SW 1271 (cell line): ENCODE measurements around the gene REXO5.

Source experiments
- DNase-seq, 2 experiments: peaks; one replicate each; lab custom pipeline; 2025; lab: John Stamatoyannopoulos, UW

The REXO5 gene

DNA sequence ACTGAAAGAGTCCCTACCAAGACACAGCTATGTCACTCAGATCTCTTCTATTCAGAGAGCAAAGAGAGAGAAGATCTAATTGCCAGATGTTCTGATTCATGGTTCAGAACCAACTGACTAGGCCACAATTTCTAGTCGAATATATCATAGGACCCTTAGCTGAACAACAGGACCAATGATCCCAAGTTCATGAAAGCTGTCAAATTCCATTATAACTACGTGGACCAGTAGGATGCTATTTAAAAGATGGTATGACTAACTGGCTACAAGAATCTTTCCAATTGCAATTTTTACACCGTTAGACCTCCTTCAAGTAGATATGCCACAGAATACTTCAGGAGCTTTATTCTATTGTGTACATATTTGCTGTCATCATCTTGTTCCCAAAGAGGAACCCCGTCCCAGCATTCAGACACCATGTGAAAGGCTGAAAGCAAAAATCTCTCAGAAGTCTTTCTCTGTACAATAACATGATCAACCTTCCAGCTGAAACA lies 67.8 kb downstream of the REXO5 start:
- no peak for DNase-seq

DNA sequence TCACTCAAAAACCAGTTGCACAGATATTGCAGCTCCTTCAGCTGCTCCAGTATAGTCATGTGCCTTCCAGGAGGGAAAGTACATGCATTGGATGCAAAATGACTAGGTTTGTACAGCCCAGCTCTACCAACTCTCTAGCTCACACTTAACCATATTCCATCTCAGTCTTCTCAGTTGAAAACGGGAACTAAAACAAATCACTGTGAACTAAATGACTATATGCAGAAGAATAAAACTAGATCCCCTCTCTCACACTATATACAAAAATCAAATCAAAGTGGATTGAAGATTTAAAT lies 69.0 kb downstream of the REXO5 start:
- DNase-seq = no peak

- DNase-seq = no peak
Measured at GRCh38 chr16:20878682-20879147, 72.4 kb downstream of the REXO5 start.

DNA sequence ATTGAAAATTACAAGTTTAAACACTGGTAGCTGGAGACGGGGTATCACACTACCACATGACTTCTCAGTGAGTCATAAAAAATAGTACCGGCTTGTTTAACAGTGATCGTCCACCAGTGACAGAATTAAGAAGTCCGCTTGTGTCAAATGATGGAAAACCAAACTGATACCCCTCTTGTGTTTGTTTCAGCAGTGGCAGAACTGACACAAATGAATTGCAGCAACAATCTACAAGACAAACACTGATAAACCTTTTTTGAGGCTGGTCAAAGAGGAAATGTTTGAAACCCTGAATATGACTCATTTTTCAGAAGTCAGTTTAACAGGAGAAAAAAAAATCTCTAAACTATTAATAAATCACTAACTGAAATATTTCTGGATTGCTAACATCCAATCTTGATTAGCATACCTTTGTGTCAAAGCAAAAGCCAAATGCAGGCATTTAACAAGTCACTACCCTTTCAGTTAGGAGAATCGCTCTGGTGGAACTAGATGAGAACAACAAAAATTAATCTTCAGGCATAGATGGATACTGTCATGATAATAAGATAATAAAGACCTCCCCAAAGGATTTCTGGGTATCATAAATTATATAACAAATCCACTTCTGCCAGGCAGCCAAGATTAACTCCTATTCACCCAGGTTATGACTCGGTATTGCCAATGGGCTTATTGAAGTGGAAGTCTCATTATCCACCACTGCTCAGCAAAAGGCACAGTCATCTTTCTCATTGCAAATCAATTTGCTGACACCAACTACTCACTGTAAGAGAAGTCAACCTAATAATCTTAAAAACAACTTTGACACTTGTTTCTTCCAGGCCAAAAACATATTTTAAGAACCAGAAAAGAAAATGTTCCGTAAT lies 73.1 kb downstream of the REXO5 start:
- no peak for DNase-seq

DNA sequence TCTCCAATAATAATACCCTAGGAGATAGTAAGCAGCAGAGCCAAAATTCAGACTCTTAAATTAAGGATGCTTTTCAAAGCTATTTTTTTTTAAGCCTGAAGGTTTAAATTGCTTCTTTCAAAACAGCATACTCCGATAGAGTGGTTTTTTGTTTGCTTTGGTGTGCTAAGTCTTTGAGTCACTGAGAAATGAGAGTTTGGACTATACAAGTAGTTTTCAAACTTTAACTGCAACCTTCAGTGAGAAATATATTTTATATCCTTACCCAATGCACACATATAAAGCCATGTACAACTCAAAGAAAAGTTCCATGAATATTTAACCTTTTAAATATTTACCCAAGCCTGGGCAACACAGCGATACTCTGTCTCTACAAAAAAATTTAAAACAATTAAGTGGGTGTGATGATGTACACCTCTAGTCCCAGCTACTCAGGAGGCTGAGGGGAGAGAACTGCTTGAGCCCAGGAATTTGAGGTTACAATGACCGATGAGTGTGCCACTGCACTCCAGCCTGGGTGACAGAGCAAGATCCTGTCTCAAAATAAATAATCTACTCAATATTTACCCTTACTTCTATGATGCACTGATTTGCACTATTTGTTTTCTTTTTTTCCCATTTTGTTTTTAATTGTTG lies 74.7 kb downstream of the REXO5 start:
- DNase-seq = no peak

- DNase-seq = no peak
Measured at GRCh38 chr16:20881503-20881878, 75.2 kb downstream of the REXO5 start.

GRCh38 chr16:20883554-20884239 lies 77.4 kb downstream of the REXO5 start:
- DNase-seq = no peak

DNA sequence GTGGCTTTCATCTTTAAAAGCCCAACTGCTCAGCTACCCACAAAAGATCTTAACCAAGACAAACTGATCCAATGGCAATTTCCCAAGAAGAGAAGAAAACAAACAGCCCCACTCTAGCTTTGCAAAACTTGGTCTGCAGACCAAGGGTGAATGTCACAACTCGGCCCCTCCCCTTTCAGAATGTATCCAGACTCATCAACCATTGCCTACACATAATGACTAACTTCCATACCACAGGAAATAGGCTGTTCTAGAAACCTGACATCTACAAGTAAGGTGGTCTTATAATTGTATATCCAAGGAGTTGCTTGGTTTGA lies 77.9 kb downstream of the REXO5 start:
- no peak for DNase-seq

GRCh38 chr16:20886320-20886719 lies 80.0 kb downstream of the REXO5 start:
- no peak for DNase-seq

GRCh38 chr16:20887207-20887606 lies 80.9 kb downstream of the REXO5 start:
- no peak for DNase-seq

GRCh38 chr16:20889625-20890275 lies 83.4 kb downstream of the REXO5 start:
- DNase-seq = no peak

- no peak for DNase-seq
Measured at GRCh38 chr16:20894388-20894787, 88.1 kb downstream of the REXO5 start.

DNA sequence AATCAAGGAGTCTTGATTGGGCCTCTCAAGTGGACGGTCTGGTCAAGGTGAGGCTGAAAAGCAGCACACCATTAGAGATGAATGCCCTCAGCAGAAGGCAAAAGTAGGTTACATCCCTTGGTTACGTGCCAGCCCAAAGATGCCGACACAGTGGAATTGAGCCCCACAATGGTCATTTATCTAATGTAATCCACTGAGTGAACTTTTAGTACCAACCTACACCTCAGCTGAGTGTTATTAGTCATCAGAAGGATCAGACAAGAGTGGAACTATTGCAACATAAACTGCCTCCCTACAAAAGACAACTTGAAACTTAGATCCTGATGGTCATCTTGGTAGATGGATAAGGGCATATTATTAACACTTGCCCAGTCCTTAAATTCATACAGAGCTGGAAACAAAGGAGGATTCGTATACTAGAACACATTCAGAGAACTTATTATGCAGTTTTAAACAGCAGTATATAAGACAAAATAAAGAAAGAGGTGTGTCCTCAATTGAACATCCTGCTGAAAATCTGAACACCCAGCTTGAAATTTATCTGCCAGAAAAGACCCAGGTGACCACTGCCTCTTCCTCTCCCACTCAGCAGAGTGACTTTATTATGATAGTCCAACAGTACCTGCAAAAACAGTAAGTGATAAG lies 91.0 kb downstream of the REXO5 start:
- no peak for DNase-seq

DNA sequence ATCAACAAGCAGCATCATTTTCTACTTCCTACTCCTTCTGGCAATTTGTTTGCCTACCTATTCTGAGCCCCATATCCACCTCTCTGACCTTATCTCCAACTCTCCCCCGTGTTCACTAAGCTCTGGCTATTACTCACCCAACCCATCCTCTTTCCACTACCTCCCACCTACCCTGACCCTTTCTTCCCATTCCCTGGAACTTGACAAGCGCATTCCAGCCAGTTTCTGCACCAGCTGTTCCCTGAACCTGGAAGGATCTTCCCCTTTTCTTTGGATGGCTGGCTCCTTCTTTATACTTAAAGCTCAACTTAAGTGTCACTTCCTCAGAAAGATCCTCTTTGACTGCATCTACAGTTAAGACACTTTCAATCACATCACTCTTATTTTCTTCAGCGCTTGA lies 91.6 kb downstream of the REXO5 start:
- no peak for DNase-seq

DNA sequence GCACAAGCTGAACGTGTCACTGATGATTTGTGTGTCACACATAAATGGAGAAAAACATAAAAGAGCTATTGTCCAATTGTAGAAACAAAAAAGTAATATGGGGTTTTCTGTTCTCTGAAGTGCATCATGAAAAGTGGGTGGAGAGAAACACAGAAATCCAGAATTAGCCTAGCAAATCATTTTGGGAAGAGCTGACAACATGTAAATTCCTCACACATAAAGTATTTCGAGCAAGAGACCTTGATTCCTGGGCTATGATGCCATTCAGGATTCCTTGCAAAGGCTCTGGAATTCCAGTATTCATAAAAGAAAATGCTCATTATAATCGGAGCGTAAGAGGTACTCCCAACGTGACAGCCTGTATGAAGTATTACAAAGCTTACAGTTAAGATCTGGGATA lies 92.7 kb downstream of the REXO5 start:
- no peak for DNase-seq
